Measurements from ENCODE around the gene TFR2.

GRCh38 chr7:100687261-100687660 is 45.9 kb upstream of the TFR2 start:
- TF ChIP-seq CTCF (conservative IDR thresholded peaks at IDR 0.05; ENCODE audit: low read depth, low read length): no peak
- TF ChIP-seq ELK1 (IDR thresholded peaks at IDR 0.05; ENCODE audit: borderline replicate concordance, low read depth, low read length): no peak
- TF ChIP-seq RCOR1 (IDR thresholded peaks at IDR 0.05; ENCODE audit: insufficient replicate concordance, low read length): no peak
- TF ChIP-seq USF2 (IDR thresholded peaks at IDR 0.05; ENCODE audit: low read depth, low read length): no peak
- no peak for TF ChIP-seq MXI1 (IDR thresholded peaks at IDR 0.05; ENCODE audit: borderline replicate concordance, low read depth, low read length)
- TF ChIP-seq MAFK (IDR thresholded peaks at IDR 0.05; ENCODE audit: low read depth, low read length): no peak
- TF ChIP-seq POLR2A (IDR thresholded peaks at IDR 0.05; ENCODE audit: low read depth, low read length): no peak
- no peak for TF ChIP-seq RAD21 (IDR thresholded peaks at IDR 0.05; ENCODE audit: low read length)
- TF ChIP-seq SMC3 (IDR thresholded peaks at IDR 0.05; ENCODE audit: low read depth, low read length): no peak
- no peak for TF ChIP-seq CHD1 (IDR thresholded peaks at IDR 0.05; ENCODE audit: low read depth, low read length)
- TF ChIP-seq BHLHE40 (IDR thresholded peaks at IDR 0.05; ENCODE audit: low read depth, low read length): no peak
- no peak for TF ChIP-seq CEBPB (IDR thresholded peaks at IDR 0.05; ENCODE audit: low read depth, low read length)

Data from IMR-90 (cell line).